ENCODE data around the gene GPR63.
"Not testable (repeated sequence)": the region's sequence is repeated elsewhere in the genome, so short reads cannot be mapped to it uniquely, and the experiment has no call there.

The GPR63 gene, protein sequence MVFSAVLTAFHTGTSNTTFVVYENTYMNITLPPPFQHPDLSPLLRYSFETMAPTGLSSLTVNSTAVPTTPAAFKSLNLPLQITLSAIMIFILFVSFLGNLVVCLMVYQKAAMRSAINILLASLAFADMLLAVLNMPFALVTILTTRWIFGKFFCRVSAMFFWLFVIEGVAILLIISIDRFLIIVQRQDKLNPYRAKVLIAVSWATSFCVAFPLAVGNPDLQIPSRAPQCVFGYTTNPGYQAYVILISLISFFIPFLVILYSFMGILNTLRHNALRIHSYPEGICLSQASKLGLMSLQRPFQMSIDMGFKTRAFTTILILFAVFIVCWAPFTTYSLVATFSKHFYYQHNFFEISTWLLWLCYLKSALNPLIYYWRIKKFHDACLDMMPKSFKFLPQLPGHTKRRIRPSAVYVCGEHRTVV

DNA sequence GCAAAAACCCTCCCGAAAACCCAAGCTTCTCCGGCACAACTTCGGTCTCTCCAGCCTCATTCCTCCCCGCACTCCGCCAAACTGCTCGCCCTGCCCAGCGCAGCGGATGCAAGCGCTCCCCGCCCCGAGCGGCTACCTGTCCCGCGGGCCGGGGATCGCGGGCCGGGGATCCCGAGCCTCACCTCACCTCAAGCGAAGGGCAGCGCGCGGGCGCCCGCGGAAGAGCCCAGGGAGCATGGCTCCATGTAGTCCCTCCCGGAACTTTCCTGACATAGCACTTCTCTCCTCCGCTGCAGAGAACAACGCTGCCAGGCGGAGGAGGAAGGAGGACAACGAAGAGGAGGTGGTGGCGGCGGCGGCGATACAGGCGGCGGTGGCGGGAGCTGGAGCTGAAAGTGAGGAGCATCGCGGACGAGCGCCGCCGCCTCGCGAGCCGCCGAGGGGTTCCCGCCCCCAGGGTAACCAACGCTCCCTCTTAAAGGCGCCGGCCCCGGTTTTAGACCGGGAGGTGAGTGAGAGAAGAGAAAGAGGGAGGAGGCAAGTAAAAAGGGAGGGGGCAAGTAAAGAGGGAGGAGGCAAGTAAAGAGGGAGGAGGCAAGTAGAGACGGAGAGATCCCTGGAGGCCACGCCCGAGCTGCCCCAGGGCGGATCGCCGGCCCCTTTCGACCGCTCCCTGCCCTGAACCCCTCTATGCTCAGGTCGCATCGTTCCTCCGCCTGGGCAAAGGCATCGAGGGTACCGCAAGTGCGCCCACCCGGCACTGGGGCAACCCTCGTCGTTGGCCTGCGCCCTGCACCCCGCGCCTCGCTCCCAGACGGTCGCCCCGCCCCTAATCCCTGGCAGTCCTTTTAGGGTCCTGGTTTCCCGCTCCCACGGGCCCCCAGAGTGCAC lies at the start of gene GPR63:
GPR63 (minus strand) TSS at position 397 of the 891 bp plus-strand sequence. CDS start 37,746 bp downstream, outside the sequence.
- peak; percentile 86 for DNase-seq

DNA sequence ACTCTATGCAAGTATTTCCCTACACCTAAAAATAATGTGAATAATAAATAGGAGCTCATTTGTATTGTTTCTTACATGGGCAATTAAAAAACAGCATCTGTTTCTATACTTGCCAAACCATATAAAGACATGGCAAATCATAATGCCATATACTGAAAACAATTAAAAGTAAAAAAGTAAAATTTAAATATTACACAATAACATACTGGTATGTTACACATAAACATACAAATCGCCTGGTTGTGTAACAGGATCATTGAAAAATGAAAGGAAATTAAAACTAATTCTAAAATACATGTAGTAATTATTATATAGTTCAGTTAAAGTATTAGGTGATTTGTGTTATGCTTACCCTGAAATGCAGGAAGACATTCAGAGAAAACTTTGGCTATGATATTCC lies 49.2 kb upstream of the GPR63 start:
- DNase-seq = no peak

DNA sequence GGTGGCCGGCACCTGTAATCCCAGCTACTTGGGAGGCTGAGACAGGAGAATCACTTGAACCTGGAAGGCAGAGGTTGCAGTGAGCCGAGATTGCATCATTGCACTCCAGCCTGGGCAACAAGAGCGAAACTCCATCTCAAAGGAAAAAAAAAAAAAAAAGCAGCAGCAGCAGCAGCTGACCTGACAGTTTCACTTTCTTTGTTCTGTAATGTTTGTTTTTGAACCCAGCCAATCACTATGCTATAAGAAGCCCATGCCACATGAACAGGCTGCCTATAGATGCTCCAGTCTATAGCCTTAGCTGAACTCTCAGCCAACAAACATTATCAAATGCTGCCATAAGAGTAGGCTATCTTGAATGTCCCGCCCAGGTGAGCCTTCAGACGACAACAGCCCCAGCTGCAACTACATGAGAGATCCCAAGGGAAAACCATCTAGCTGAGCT lies 47.9 kb upstream of the GPR63 start:
- DNase-seq = not testable (repeated sequence)

DNA sequence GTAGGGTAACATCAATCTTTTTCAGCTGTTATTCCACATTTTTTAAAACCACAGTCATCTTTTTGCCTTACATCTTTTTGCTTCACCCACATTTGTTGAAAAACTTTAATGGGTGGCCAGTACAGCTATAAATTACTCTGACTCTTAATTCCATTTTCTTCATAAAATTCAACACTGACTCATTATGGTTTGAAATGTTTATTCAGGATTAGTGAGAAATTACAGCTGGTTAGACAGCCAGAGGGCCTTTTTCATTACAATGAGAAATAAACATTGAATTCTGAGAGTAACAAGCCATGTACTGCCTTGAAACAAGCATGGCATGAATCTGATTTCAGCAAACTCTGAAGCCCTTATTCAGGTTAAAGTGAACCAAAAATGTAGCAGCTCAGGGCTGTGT lies 40.9 kb upstream of the GPR63 start:
- no peak for DNase-seq

DNA sequence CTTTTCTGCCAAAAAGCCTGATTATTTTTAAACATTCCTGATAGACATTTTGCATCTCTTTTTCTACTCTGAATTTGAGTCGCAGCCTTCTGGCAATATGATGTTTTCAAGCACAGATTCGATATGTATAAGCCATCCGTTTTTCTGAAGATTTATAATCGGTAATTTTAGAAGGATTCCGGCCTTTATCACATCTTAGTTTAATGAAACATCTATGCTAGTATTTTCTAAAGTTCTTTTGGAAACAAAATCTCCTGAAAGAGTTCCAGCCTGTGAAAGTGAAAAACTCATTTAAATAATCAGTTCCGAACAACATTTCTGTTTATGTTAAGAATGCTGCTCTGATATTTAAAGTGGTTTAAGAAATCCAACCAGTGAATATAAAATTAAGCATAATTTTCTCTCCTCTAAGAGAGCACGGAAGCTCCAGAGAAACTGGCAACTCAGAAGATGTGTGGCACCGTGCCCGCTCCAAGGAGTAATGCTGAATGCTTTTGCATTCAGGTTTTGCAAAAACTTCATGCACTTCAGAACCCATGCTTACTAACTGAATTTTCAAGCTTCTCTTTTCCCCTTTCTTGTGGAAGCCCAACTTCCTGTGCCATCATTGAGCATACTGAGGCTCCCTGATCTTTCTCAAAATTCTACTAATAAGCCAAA lies 39.7 kb upstream of the GPR63 start:
- no peak for DNase-seq

DNA sequence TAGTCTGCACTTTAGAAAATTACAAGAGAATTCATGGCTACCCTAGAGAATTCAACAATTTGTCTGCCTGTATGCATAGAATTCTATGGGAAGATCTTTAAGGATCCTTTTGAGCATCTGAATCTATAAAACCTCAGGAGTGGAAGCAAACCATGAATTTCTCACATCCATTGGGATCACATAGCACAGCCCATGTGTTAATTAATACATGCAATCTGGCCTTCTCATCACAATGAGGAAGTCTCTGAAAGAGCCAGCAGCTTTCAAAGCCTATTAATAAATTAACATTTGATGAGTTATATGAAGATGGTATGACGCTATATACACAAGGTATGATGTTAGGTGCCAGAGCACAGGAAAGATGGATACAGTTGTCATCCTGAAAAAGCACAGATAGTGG lies 35.7 kb upstream of the GPR63 start:
- no peak for DNase-seq

DNA sequence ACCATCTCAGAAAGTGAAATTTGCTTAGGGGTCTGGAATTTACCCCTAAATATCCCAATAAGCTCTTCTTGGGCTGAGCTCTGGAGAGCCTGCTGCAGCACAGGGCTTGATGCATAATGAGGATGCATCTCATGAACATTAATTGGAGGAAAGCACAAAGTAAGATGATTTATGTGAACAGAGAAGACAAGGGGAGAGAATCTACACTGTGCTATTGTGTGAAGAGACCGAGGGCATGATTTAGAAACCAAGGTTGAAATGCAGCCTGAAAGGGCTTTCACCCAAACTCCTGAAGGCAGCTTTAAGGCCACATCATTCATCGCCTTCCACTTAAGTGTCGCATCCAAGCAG lies 27.8 kb upstream of the GPR63 start:
- DNase-seq = no peak

DNA sequence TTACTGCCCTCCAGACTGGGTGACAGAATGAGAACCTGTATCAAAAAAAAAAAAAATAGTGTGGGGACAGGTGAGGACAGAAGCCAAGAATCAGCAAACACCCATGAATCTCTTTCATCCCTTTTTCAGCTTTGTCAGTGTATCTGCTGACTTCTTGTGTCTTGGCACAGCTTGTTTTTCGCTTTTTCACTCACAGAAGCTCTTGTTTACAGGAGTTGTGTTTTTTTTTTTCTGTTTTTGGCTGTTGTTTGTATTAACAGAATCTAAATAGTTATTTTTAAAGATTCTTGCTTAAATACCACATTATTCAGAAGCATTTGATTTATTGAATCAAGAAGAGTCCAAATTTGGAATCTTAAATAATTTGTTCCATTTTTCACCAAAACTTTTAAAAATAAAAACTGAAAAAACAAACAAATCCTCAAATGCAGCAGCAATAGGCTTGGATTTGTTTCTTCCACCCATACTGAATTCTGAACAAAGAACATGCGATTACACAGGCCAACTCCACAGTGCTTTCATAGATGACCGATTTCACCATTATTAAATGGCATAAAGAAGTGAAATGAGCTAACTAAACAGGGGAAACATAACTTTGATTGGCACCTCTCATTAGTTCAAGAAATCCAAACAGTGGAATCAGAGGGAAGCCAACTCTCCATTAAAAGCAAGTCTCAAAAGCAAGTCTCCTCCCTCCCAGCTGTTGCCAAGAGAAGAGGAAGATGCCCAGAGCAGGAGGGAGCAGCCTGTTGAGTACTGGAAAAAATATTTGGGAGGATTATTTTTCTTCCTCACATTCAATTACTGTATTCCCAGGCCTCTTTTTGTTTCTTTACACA lies 27.2 kb upstream of the GPR63 start:
- no peak for DNase-seq

DNA sequence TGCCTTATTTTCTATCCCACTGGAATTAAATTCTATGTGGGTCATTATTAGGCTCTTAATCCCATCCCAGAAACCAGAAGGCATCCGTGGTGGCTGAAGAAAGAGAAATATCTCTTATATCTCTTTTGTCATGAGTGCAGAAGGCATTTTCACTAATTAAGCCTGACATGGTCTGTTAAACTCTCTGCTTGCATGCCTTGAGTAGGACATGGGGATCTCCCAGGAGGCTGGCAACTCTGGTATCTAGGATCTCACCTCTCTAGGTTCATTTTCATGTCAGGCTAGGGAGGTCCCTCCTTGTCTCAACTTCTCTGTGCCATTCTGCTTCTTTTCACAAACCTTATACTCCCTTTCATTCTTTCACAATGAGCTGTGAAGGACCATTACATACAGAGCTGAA lies 25.3 kb upstream of the GPR63 start:
- DNase-seq = no peak

DNA sequence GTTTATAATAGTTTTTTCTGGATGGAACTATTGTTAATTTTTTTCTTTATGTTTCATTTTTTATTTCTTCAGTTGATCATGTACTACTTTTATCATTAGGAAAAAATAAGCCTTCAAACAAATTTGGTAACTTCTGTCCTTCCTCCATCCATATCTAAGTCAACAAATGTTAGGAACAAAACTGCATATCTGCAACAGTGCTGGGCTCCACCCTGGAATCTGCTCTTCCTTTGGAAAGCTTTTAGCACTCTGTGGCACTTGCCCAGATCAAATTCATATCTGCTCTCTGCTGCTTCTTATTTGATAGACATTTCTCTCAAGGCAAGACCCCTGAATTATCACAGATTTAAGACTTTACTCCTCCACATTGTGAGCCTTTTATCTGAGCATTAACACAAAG lies 24.3 kb upstream of the GPR63 start:
- DNase-seq = no peak

DNA sequence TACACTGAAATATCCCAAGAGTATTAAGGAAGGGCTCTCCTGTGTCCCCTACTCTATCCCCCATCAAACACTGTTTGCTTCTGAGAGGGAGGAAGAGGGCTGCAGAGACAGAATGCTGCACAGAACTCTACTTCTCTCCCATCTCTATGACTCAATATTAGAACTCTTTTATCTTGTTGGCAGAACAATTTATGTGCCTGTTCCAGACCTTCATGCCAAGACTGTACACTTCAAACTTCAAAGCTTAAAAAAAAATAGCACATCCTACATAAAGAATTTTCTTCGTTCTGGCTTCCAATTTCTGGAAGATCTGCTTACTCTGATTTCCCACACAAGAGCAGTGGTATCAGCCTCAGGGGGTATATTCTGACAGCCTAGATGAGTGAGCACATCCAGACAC lies 19.6 kb upstream of the GPR63 start:
- no peak for DNase-seq

DNA sequence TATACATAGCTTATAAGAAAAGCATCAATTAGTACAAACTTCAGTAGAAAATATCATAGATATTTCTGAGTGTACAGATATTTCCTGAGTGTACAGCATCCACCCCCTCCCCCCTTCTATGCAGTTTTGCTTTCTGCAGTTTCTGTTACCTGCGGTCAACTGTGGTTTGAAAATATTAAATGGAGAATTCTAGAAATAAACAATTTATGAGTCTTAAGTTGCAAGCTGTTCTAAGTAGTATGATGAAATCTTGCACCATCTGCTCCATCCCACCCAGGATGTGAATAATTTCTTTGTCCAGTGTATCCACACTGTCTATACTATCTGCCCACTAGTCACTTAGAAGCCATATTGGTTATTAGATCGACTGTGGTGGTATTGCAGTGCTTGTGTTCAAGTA lies 15.8 kb upstream of the GPR63 start:
- DNase-seq = no peak

DNA sequence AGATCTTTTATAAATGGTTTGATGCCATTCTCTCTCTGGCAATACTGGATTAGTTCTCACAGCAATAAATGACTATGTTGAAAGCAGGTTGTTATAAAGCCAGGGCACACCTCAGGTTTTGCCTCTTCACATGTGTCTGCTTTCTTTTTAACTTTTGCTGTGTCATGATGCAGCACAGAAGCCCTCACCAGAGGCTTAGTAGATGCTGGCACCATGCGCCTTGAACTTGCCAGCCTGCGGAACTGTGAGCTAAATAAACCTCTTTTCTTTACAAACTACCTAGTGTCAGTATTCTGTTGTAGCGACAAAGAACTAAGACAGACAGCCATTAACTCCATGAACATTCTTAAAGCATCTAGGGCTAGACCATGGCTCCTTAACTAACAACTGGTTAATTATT lies 15.3 kb upstream of the GPR63 start:
- no peak for DNase-seq

DNA sequence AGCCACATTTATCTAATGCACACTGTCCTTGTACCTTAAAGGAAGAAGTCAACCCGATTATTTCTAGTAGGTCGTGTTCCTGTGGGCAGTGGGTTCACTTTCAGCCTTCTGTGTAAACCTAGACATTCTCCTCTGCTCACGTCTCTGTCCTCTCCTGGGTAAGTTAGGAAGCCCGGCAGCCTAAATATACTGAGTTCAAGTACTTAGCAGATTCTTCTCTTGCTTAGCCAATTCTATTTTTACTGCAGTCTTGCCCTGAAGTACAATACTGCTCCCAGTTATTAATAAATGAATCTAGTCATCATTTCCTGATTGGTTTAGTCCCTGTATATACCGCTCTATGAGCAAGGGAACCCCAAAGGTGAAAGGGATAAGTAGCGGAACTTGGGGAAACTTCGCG lies 14.6 kb upstream of the GPR63 start:
- DNase-seq = no peak

DNA sequence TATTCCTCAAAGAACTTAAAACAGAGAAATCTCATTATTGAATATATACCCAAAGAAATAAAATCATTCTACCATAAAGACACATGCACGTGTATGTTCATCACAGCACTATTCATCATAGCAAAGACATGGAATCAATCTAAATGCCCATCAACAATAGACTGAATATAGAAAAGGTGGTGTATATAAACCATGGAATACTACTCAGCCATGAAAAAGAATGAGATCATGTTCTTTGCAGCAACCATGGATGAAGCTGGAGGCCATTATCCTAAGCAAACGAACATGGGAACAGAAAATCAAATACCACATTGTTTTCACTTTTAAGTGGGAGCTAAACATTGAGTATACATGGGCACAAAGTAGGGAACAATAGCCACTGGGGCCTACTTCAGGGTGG lies 12.3 kb upstream of the GPR63 start:
- DNase-seq = no peak

DNA sequence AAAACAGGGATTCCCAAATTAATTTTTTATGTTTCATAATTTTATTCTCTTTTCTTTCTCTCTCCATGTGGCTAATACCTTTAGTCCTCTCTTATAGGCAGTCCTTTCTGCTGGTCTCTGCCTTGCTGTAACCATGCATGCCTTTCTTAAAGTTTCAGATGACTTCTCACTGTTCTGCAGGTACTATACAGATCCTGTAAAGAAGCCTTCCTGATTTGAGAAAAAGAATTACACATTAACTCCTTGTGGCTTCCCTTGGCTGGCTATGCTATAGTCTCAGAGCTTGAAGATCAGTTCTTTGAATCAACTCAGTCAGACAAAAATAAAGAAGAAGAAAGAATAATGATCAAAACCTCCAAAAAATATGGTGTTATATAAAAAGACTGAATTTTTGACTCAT lies 7.3 kb upstream of the GPR63 start:
- no peak for DNase-seq

DNA sequence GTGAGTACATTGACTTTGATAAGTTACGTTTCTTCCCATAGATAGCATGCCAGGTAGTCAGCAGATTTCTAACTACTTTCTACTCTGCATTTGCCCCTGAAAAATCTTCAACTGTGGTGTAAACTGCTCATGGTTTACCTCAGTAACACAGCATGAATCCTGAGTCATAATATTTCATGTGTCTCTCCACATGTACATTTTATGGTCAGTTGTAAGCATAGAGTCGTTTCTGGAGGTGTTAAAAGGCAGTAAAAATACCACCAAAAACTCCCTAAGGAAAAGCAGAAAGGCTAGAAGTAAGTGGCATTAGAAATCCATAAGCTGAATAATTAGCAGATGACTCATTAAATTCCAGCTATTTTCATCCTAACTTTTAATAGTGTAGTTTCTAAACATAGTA lies 4.1 kb upstream of the GPR63 start:
- DNase-seq = no peak

DNA sequence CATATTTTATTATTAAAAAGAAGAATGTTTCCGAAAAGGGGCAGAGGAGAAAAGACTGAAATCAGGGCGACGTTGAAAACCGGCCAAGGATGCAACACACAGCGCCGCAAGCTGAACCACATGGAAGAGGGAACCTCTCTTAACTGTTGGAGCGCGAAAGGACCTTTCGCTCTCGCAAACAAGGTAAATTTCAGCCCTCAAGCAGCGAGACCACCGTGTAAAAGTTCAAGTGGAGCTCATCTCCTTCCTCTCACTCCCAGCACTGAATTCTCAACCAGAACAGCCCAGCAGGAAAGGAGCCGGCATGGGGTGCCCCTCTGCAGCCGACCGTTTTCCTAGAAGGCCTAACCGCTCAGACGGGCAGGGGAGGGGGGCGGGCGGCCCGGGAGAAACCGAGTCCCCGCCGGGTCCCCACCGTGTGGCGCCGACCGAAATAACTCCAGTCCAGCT lies 621 bp downstream of the GPR63 start:
- DNase-seq = peak; percentile 45

DNA sequence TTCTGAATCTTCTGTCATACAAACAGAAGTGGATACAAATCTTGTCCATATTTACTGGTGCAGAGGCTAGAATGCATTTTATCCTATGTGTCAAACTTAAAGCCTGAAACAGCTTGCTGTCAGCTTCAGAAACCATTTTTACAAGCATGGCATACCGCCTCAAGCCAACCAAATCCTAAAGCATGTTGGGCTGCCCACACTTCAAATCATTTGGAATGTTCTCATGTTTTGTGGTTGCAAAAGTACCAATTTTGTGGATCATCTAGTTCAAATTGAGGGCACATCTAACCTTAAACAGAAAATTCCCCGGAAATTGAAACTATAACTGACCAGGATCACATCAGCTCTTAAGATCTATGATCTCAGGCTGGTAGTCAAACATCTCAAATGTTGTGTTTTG lies 3.2 kb downstream of the GPR63 start:
- DNase-seq = no peak

DNA sequence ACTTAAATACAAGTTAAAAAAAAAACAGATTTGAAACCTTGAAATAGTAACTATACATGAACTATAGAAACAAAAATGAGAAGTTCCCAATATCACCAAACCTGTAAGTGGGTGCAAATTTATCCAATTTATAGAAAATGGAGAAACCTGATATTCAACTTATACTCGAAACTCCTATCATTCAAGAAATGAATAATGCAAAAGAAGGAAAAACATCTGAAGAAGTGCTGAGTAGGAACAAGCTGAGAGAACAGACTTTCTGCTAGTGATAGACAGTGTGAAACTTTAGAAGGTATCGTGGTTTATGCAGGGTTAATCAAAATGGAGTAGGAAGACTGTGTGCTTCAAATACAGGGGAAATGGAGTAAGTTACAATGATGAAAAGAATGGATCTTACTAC lies 4.5 kb downstream of the GPR63 start:
- DNase-seq = no peak

DNA sequence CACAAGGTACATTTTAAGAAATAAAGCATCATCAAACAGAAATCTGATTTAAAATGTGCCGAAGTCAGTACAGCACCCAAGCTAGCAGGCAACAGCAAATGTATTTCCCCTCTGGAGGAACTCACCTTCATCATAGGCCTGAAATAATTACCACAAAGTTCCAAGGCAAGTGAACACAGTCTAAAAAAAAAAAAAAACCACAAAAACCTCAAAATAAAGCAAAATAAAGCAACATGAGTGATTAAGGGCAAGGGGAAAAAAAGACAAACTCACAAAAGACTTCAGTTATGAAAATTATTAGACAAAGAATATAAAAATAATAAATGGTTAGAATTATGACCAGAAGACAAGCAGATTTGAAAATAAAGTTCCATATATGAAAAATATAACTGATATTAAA lies 10.4 kb downstream of the GPR63 start:
- no peak for DNase-seq

DNA sequence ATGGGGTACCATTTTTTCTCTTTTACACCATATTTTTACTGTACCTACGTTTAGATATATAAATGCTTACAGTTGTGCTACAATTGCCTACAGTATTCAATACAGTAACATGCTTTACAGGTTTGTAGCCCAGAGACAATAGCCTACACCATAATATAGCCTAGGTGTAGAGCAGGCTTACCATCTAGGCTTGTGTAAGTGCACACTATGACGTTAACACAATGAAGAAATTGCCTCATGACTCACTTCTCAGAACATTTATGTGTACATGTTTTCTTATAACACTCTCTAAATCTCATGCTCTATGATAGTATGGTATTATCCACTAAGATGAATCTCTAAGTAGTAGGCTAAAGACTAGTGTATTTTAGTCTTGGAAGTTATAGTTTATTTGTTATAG lies 13.5 kb downstream of the GPR63 start:
- DNase-seq = no peak

DNA sequence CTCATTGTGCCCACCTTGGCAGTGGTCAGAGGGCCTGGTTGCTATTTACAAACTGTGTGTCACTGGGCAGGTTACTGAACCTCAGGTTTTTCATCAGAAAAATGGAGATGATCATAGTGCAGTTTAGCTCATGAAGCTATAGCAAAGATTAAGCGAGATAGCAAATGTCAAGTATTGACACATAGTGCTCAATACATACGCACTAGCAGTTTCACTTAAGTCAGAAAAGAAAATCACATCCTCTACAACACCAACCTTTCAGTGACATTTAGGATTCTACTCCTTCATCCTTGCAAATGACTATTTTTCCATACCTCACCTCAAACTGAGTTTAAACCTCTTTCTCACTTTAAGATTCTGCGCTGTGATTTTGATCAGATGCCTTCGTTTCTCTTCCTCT lies 16.2 kb downstream of the GPR63 start:
- DNase-seq = no peak
